WI38 (cell line): ENCODE results near the gene LRRC3C.
A peak's percentile ranks its signal among the peaks of the same experiment; 100 is the strongest.

Source experiments
- H3K4me3 ChIP-seq: 2 replicates; pipeline ENCODE4 v1.5.1; 2011; ENCODE audit warnings: low read depth, mild to moderate bottlenecking, control low read depth, low read length
- CTCF ChIP-seq: IDR thresholded peaks from 2 replicates; pipeline ENCODE4 v1.5.1; 2012; ENCODE audit warnings: low read depth, mild to moderate bottlenecking, control low read depth, low read length

The LRRC3C gene

GRCh38 chr17:39920218-39921210 lies 7.0 kb upstream of the LRRC3C start:
- no peak overlapping the region for H3K4me3 ChIP-seq
- no peak for TF ChIP-seq CTCF

DNA sequence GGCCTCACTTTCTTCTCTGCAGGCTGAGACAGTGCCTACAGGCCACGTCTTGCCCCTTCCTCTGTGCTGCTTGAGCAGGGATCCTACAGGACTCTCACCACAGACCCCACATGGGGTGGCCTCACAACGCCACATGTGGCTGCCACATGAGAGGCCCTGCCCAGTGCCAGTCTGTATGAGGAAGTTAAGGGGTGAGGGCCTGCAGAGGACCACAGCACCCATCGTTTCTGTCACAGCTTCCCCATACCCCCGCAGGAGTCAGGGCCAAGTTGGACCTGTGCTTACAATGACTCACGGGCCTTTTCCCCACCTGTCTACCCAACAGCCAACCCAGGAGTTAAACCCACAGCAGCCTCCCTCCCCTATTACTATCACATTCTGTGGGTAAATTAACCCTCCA lies 6.2 kb upstream of the LRRC3C start:
- H3K4me3 ChIP-seq: no peak overlapping the region
- no peak for TF ChIP-seq CTCF

- no peak overlapping the region for H3K4me3 ChIP-seq
- no peak for TF ChIP-seq CTCF
Observed at GRCh38 chr17:39922006-39922405, 5.5 kb upstream of the LRRC3C start.

DNA sequence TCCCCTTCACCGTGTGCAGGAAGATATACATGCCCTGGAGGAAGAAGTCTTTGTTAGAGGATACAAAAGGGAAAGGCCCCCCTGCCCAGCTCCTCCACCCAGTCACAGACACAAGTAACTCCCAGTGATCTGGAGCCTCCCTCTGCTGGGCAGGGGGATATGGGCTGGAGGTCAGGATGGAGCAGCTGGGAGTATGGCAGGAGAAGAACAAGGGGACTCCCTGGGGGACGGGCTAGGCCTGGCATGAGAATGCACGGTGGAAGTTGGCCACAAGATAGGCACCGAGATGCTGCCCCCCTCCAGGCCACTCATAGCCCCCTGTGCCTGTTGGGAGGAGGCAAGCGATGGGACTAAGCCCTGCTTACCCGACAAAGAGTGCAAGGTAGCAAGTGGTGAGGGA lies 4.3 kb upstream of the LRRC3C start:
- H3K4me3 ChIP-seq: no peak overlapping the region
- TF ChIP-seq CTCF: no peak

DNA sequence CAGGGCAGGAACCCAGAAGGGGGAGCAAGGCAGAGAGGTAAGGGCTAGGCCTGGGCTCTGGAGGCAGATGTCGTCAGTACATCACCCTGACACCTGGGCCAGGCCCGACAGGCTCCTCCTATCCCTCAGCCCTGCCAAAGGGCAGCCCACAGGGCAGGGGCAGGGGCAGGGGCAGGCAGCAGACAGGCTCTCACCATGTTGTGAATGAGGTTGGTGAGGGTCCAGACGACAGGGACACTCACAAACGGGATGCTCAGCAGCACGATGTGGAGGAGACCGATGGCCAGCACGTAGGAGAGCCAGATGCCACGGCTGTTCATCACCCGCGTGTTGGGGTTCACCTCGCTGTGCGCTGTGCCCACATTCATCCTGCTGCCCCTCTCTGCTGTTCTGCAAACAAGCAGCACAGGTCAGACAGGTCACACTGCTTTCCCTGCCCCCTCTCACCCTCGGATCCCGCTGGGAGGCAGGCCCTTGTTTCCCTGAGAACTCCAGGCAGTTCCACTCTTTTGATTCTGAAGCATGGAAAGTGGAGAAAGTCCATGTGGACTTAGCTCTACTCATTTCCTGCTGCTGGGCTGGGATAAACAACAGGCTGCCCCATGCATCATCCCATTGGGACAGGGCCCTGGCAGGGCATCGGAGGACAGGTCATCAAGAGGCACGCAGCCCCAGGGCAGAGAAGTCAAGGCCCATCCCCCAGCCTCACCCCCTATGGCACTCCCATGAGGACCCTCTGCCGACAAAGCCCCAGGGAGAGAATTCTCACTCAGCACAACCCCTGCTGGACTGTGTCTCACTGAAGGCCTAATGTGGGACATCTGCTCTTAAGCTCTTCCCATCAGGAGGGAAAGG lies 3.5 kb upstream of the LRRC3C start:
- TF ChIP-seq CTCF: peak; percentile 40
- no peak overlapping the region for H3K4me3 ChIP-seq

- H3K4me3 ChIP-seq: no peak overlapping the region
- TF ChIP-seq CTCF: no peak; the same call in 1 of the 2 replicates
Observed at GRCh38 chr17:39924691-39925055, 2.9 kb upstream of the LRRC3C start.
